ENCODE measurements around the gene RHEB.

- TF ChIP-seq CTCF (conservative IDR thresholded peaks at IDR 0.05; ENCODE audit: low read length) (no peak), EZH2phosphoT487 (IDR thresholded peaks at IDR 0.05; ENCODE audit: borderline replicate concordance, low read depth, low read length) (no peak)
Measured at GRCh38 chr7:151552352-151553028, 32.8 kb upstream of the RHEB start.

Data from OCI-LY7 (cell line).